Middle frontal gyrus (tissue), 1 donor: ENCODE results near the gene MIPEP.
"Not testable (repeated sequence)": the region's sequence is repeated elsewhere in the genome, so short reads cannot be mapped to it uniquely, and the experiment has no call there.

ENCODE experiments used
- DNase-seq: peaks from one replicate; pipeline ENCODE4 v3.0.0-alpha.2; 2015; ENCODE audit warnings: low spot score; ENCODE audit errors: extremely low spot score

The MIPEP gene

GRCh38 chr13:23776698-23777574, 112.3 kb downstream of the MIPEP start:
- DNase-seq: no peak

DNA sequence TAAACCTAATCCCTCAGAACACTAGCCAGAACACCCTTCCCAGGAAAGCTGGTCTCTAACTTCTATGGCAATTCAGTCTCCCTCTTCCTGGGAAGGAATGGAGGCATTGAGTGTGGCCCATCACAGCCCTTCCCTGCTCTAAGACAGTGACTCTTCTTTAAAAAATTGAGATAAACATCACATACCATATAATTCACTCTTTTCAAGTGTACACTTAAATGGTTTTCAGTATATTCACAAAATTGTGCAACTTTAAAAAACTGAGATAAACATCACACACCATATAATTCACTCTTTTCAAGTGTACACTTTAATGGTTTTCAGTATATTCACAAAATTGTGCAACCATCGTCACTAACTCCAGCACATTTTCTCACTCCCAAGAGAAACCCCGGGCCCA, 116.5 kb downstream of the MIPEP start:
- DNase-seq: no peak

GRCh38 chr13:23771956-23772355, 117.2 kb downstream of the MIPEP start:
- no peak for DNase-seq

GRCh38 chr13:23771552-23771951, 117.6 kb downstream of the MIPEP start:
- DNase-seq: no peak

DNA sequence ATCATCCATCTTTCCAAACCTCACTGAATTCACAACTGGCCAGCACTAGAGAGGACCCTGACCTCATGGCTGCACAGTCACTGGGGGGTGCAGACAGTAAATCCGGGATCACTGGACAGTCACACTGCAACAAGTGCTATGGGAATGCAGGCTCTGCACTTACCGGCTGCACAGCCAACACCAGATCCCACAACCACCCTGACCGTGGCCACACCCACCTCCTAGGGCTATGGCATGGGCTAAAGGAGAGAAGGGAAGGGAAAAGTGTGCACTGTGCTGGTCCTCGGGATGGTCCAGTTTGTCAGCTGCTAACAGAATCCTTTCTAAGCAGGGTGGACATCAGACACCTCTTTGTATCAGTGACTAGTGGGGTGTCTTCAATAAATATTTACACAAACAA, 118.2 kb downstream of the MIPEP start:
- no peak for DNase-seq

DNA sequence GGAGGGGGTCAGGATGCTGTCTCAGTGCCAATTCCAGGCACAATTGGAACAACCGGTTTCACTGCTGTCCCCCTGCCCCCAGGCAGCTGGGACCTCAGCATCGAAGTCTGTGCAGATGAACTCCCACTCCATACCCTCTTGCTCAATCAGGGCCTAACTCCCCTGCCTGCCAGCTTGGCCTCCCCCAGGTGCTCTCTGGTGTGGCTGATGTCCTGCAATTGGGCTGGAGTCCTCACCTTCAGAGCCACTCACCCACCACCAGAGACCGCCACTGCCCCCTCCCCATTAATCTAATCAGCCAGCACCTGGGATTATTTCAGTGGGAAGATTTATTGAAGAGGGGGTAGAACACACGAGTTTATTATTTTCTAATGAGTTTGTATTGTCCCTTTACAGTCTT, 118.8 kb downstream of the MIPEP start:
- DNase-seq: no peak

- DNase-seq: no peak
These were observed 119.8 kb downstream of the MIPEP start for GRCh38 chr13:23769401-23769800.

GRCh38 chr13:23767838-23768237, 121.4 kb downstream of the MIPEP start:
- DNase-seq: no peak

DNA sequence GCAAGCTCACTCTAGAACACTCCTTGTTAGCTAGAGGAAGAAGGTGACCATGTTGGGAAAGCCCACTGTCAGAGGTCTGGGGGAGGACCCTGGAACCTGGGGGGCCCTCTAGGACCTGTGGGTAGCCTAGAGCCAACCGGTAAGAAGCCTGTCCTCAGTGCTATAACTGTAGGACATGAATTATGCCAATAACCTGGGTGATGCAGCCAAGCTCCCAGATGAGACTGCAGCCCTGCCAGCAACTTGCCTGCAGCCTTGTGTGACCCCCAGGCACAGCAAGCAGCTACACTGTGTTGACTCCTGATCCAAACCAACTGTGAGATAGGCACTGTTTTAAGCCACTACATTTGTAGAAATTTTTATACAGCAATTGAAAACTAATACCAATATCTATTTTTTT, 122.3 kb downstream of the MIPEP start:
- DNase-seq: no peak

DNA sequence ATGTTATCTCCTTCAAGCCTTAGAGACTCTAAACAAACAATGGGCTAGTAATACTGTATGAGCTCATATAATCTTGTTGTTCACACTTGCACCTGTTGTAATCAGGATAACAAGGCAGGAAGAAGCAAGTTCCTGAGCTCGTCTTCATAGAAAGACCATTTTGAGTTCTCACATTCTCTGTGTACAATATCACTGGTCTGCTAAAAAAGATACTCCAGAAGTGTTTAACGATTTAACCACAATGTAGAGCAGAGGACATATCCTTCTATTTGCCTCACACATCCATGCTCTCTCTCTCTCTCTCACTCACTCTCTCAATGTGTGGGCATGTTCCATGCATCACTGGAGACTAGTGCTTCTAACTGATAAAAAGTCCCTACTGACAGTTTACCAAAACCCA, 122.9 kb downstream of the MIPEP start:
- DNase-seq: no peak

DNA sequence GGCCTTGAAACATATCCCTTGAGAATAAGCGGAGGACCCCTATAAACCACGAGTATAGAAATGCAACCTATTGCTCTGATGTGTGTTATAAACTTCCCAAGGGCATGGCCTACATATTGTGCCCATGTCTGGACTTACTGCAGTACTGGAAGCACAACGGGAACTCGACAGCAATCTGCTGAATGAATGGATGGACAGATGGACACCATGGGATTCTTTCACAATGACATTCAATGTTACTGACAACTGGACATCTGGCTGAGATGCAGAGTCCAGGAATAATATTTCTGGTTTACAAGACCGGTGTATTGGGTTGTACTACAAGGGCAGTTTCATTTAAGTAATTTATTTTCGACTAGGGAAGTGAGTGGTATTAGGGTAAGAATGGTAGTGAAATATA, 123.7 kb downstream of the MIPEP start:
- no peak for DNase-seq

DNA sequence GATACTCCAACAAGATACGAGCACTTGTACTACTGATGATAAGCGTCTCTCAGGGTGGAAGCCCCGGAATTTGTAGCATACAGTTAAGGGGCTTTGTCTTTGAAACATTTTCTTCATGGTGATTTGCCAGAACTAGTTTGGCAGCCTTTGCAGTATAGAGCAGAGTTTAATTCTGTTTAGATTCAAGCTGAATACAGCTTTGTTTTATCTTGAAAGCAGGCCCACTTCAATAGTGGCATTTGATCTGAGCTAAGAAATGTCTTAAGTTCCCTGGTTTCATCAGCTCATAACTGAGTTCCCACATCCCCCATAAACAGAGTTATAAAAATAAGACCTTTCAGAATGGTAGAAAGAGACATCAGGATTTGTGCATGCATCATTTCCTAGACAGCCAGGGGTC, 125.9 kb downstream of the MIPEP start:
- no peak for DNase-seq

GRCh38 chr13:23761760-23762159, 127.4 kb downstream of the MIPEP start:
- DNase-seq: not testable (repeated sequence)

DNA sequence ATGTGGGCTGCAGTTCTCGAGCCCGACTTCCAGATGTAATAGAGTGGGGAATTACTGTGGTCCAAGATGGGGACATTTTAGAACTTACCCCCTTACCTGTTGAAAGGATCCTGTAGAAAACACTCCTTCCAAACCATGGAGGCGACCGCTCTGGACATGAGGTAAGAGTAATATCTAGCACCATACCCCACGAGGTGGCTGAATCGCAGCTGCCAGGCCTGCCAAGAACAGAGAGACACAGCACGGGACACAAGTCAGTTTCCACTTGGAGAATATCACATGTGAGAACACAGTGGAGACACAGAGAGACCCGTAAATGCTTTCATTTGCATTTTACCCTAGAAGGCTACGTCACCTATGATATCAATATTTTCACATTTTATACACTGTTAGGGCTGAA, 129.2 kb downstream of the MIPEP start:
- no peak for DNase-seq

DNA sequence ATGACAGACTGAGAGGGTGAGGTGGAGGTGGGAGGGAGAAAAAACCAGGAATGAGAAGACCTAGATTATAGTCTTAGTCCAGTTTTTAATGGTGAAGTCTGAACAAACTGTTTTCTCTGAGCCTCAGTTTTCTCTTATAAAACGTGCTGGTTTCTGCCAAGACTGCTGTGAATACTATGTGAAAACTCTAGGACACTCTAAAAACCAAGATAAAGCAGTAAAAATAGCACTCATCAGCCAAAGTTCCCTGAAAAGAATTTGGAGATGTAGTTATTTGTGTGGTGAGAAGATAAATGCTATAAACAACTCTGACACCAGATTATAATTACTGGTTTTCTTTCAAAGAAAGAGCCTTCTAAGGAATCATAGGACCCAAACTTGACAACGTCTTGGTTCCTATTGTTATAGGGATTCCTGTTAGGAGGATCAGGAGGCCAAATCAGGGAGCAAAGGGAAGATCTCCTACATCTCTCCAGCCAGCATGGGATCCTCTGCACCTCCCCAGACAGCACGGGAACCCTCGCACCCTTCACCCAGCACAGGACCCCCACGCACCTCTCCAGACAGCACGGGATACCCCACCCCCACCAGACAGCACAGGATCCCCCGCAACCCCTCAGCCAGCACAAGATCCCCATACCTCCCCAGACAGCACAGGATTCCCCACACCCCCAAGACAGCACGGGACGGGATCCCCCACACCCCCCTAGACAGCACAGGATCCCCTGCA, 130.2 kb downstream of the MIPEP start:
- DNase-seq: no peak

DNA sequence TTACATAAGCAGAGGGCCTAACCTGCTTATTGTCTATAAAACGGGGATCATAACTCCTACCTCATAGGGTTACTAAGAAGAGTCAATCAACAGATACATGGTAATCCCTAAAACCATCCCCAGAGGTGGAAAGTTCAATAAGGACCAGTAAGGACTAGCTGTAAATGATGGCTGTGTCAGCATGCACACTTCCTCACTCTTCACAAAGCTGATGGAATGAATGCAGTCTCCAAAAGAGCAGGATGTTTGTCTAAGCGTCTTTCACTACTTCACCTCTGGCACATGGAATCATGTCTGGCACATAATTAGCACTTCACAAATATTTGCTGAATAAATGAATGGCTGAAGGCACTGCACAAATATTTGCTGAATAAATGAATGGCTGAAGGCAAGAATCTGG, 134.2 kb downstream of the MIPEP start:
- DNase-seq: no peak

DNA sequence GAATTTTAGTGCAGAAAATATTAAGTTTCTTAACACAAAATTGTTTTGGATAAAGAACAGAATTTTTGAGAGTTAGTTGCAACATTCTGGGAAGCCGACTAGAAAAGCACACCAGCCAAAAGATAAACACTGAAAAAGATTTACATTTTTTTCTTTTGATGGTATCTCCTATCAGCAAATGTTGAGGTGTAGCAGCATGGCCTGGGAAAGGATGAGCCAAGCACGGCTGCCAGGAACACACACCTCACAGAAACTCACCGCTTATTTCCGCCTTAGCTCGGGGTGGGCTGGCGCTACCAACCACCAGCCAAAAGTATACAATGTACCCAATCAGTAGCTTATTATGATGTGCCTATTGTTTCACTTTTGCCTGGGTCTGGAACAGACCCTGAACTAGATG, 134.7 kb downstream of the MIPEP start:
- DNase-seq: no peak

- DNase-seq: no peak
These were observed 135.7 kb downstream of the MIPEP start for GRCh38 chr13:23753458-23753857.

DNA sequence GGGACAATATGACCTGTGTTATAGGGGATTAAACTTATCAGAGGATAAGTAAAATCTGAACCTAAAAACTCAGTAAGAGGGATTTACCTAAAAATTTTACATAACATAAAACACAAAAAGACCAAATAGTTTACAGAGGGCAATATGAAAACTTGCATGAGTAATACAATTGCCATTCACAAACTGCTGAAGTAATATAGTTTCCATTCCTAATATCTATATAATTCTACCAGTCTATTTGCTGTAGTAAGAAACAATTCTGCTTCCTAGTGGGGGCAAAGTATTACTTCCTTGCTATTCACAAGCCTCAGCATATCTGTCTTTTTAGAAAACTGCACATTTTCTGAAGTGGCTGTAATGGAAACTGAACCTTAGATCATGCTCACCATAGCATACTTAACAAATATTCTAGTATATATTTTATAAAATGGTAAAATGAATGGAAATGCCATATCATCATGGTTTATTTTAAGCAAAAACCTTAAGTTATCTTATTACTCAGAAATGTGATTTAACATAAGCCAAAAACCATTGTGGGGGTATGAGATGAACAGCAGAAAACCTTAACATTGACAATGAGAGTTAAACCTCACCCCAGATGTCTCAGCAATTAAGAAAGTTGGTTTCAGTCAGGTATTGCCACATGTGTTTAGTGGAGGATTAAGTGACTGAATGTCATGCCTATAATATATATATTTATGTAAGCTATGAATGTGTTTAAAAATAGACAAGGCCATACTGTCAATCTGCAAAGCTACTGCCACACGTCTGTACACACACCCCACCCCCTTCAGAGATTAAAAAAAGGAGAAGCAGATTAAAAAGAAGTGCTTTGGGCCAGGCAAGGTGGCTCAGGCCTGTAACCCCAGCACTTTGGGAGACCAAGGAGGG, 136.8 kb downstream of the MIPEP start:
- no peak for DNase-seq

- DNase-seq: no peak
These were observed 138.0 kb downstream of the MIPEP start for GRCh38 chr13:23751195-23751594.

GRCh38 chr13:23750383-23751121, 138.6 kb downstream of the MIPEP start:
- DNase-seq: no peak
